T-helper 17 cell (primary cell): ENCODE measurements around the gene ZAP70. TPM values are rescaled to one million over a fixed set of nuclear protein-coding genes. Genes with fewer than 3 reads are reported as not detected.
"Not testable (repeated sequence)": the region's sequence is repeated elsewhere in the genome, so short reads cannot be mapped to it uniquely, and the experiment has no call there.

ENCODE experiments used
- ATAC-seq: fragments of 150-1000 bp; cut with Tn5 transposase; 2 replicates; pipeline ENCODE4 v1.10.0; 2021; ENCODE audit warnings: mild to moderate bottlenecking, moderate library complexity
- DNase-seq, 3 donors: peaks; one replicate each; pipeline versions ENCODE4 v3.0.0 to v3.0.0-alpha.2; 2020 to 2021
- H3K9me3 ChIP-seq: one replicate; pipeline ENCODE4 v1.7.0; 2013; ENCODE audit warnings: low read length, mild to moderate bottlenecking; ENCODE audit not compliant: control insufficient read depth, poor library complexity, severe bottlenecking
- H3K27ac Mint-ChIP-seq: one replicate; pipeline ENCODE4 v1.8.0; 2022; ENCODE audit warnings: mild to moderate bottlenecking, moderate library complexity, mixed read lengths
- H3K27me3 Mint-ChIP-seq: one replicate; pipeline ENCODE4 v1.8.0; 2022; ENCODE audit warnings: mixed read lengths
- H3K36me3 Mint-ChIP-seq: one replicate; pipeline ENCODE4 v1.8.0; 2022; ENCODE audit warnings: low read depth, mixed read lengths
- H3K4me1 Mint-ChIP-seq: one replicate; pipeline ENCODE4 v1.8.0; 2022; ENCODE audit warnings: mild to moderate bottlenecking, mixed read lengths
- H3K4me3 Mint-ChIP-seq: one replicate; pipeline ENCODE4 v1.8.0; 2022; ENCODE audit warnings: mild to moderate bottlenecking, moderate library complexity, mixed read lengths
- total RNA-seq, 4 donors: library from RNA in 2 of 4; stranded (reverse) in 2 of 4; gene quantifications; one replicate each; pipeline ENCODE4 v1.2.3 and lab custom pipeline; 2022 to 2026

ZAP70 gene
- total RNA-seq, 2 donors from 2014 or later, result 406 to 439 TPM

DNA sequence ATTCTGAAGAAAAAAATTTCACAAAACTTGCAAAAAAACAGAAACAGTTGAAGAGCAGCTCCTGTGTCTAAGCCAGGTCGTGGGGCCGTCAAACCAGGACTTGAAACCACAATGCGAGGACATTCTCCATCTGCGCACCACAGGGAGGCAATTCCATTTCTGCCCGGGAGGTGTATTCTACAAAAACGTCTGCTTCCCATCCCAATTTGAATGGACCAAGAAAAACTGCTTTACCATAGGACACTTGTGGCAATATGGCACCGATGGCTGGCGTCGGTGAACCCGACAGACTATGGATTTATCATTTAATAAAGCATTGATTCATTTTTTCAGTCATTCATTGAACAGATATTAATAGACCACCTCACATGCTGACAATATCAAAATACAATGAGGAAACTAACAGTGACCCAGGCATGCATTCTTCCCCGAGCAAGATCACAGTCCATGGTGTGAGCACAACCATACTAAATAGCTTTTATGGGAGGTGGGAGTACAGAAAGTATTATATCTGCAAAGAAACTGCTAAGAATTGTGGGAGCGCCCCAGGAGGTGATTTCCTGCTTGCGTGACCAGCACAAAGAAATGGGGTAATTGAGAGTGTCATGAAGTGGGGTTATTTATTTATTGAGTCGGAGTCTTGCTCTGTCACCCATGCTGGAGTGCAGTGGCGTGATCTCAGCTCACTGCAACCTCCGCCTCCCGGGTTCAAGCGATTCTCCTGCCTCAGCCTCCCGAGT lies 10.5 kb upstream of the ZAP70 start:
- no peaks in the 10 kb centered on the region for H3K9me3 ChIP-seq
- H3K4me3 Mint-ChIP-seq, result no peak overlapping the region
- no peak overlapping the region for H3K27ac Mint-ChIP-seq
- no peaks in the 10 kb centered on the region for H3K36me3 Mint-ChIP-seq
- no peaks in the 10 kb centered on the region for H3K27me3 Mint-ChIP-seq
- DNase-seq (no peak), ATAC-seq (no peak)
- H3K4me1 Mint-ChIP-seq, result peaks cover 13% of the 10 kb centered on the region

GRCh38 chr2:97703741-97704140 lies 9.6 kb upstream of the ZAP70 start:
- no peak overlapping the region for H3K4me3 Mint-ChIP-seq
- H3K4me1 Mint-ChIP-seq, result peaks cover 13% of the 10 kb centered on the region
- H3K27me3 Mint-ChIP-seq, result no peaks in the 10 kb centered on the region
- no peaks in the 10 kb centered on the region for H3K9me3 ChIP-seq
- H3K36me3 Mint-ChIP-seq, result no peaks in the 10 kb centered on the region
- H3K27ac Mint-ChIP-seq, result no peak overlapping the region
- DNase-seq (no peak), ATAC-seq (no peak)

DNA sequence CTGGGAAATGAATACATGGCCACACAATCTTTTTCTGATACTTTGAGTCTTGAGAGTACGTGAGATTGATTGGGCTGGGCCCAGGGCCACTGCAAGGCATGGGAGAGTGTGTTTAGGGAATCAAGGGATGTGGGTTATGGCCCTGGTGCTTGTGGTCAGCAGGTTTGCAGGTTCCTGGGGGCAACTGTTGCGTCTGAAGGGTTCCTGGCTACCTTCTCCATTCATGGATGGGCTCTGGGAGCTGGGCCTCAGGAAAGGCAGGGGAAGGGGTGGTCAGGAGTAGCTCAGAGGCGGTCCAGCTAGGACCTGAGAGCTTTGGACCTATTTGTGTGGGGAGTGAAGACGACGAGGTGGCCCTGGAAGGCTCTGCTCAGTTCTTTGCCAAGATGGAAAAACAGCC lies 8.4 kb upstream of the ZAP70 start:
- no peak overlapping the region for H3K27ac Mint-ChIP-seq
- no peak for ATAC-seq
- no peak for DNase-seq
- H3K36me3 Mint-ChIP-seq, result no peaks in the 10 kb centered on the region
- H3K27me3 Mint-ChIP-seq, result no peaks in the 10 kb centered on the region
- peaks cover 11% of the 10 kb centered on the region for H3K4me1 Mint-ChIP-seq
- no peaks in the 10 kb centered on the region for H3K9me3 ChIP-seq
- no peak overlapping the region for H3K4me3 Mint-ChIP-seq

GRCh38 chr2:97706112-97706511 lies 7.3 kb upstream of the ZAP70 start:
- H3K36me3 Mint-ChIP-seq, result no peaks in the 10 kb centered on the region
- no peaks in the 10 kb centered on the region for H3K9me3 ChIP-seq
- ATAC-seq, result no peak
- DNase-seq, result no peak
- H3K4me3 Mint-ChIP-seq, result no peak overlapping the region
- H3K27ac Mint-ChIP-seq, result no peak overlapping the region
- H3K4me1 Mint-ChIP-seq, result peaks cover 14% of the 10 kb centered on the region
- H3K27me3 Mint-ChIP-seq, result no peaks in the 10 kb centered on the region

DNA sequence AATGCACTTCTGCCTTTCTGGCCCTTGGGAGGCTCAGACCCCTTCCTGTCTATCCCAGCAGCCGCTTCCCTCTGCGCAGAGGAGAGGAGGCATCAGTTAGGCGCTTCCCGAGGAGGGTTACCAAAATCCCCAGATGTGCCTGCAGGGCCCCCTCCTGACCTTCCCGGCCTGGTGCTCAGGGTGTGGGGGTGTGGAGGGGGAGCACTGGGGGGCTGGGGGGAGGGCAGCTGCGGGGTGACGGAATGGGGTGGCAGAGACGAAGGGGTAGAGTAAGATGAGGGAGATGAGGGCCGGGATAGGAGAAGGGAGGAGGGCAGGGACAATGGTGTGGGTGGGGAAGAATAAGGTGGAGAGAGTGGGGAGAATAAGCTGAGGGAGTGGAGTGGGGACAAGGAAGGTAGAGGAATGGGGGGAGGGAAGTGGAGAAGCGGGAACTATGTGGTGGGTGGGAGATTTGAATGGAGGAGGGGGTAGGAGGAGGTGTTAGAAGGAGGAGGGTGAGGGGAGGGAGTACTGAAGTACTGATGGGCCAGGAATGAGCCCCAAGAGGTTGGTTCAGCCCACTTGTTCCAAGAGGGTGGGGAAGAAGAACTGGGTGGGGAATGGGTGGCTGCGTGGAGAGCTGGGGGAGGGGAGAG lies 6.5 kb upstream of the ZAP70 start:
- Mint-ChIP-seq H3K27ac (no peak overlapping the region), H3K27me3 (no peaks in the 10 kb centered on the region), H3K4me1 (peaks cover 20% of the 10 kb centered on the region), H3K36me3 (no peaks in the 10 kb centered on the region), H3K4me3 (no peak overlapping the region)
- no peaks in the 10 kb centered on the region for H3K9me3 ChIP-seq
- ATAC-seq (no peak), DNase-seq (no peak)

DNA sequence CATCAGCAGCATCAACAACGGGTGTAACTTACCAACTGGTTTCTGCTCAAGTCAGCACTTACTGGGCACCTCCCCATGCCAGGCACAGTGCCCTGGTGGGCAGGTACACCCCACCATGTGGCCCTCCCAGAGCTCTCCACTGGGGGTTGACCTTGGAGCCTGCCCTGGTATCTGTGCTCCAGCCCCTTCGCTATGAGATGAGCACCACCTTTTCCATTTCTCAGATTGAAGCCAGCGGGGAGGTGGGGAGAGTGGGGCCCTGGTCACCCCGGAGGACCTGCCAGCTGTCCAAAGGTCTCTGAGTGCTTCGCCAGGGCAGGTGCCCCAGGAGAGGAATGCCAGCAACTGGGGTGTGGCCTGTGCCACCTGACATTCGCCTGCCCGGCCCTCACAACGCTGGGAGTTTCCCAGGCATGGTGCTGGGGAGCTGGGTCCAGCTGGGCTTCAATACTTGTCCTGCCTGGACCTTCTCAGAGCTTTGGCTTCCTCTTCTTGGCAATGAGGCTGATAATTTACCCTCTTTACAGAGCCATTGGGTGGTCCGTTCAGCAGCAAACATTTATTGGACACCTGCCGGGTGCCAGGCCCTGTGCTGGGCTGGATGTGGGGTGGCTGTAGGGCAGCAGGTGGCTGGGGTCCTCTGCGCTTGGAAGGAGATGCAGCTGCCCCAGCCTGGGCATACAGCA lies 5.9 kb upstream of the ZAP70 start:
- Mint-ChIP-seq H3K27me3 (no peaks in the 10 kb centered on the region), H3K27ac (no peak overlapping the region), H3K4me1 (peaks cover 26% of the 10 kb centered on the region), H3K4me3 (no peak overlapping the region), H3K36me3 (no peaks in the 10 kb centered on the region)
- no peaks in the 10 kb centered on the region for H3K9me3 ChIP-seq
- DNase-seq (no peak), ATAC-seq (no peak)

DNA sequence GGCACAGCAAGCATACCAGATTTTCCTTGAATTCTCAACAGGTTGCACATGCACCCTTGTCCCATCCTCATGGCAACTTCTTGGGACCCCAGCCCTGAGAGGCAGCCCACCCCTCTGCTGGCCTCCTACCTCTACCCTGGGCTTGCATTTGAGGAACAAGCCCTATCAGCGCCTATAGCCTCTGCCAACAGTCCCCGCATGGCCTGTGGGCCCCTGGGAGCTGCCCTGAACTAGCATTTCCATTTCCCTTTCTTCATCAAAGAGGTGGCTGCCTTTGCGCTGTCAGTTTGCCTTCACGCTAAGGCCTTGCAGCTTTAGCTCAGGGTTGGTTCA lies 5.4 kb upstream of the ZAP70 start:
- Mint-ChIP-seq H3K27me3 (no peaks in the 10 kb centered on the region), H3K27ac (no peak overlapping the region), H3K4me1 (peaks cover 27% of the 10 kb centered on the region), H3K4me3 (no peak overlapping the region), H3K36me3 (no peaks in the 10 kb centered on the region)
- ATAC-seq (no peak), DNase-seq (no peak)
- H3K9me3 ChIP-seq, result no peaks in the 10 kb centered on the region

GRCh38 chr2:97708608-97709007 lies 4.8 kb upstream of the ZAP70 start:
- Mint-ChIP-seq H3K4me1 (peaks cover 32% of the 10 kb centered on the region), H3K27ac (no peak overlapping the region), H3K36me3 (no peaks in the 10 kb centered on the region), H3K4me3 (no peak overlapping the region), H3K27me3 (no peaks in the 10 kb centered on the region)
- no peaks in the 10 kb centered on the region for H3K9me3 ChIP-seq
- ATAC-seq (no peak), DNase-seq (no peak)

GRCh38 chr2:97711394-97711711 lies 2.0 kb upstream of the ZAP70 start:
- Mint-ChIP-seq H3K27ac (peak overlapping the region; percentile 100), H3K4me1 (peaks cover 53% of the 10 kb centered on the region), H3K4me3 (peak overlapping the region; percentile 49)

DNA sequence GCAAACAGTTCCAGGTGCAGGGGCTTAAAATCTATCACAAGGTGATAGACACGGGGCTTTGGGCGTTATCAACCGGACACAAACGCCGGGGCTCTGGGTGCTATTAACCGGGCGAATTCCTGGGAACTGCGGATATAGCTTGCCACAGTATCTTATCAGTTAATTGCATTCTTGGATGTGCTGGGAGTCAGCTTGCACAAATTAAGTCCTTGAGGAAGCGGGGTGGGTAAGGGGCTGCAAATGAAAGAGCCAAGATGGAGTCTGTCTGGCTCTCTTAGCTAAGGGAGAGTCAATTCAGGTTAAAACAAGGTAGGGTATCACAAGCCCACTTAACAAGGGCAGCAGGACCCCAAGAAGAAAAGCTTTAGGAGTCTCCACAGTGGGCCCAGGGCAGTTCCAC lies 1.2 kb upstream of the ZAP70 start:
- Mint-ChIP-seq H3K4me1 (peaks cover 62% of the 10 kb centered on the region), H3K27ac (peak overlapping the region; percentile 100), H3K36me3 (peaks cover 18% of the 10 kb centered on the region), H3K4me3 (peak overlapping the region; percentile 97)
- not testable (repeated sequence) for H3K9me3 ChIP-seq, H3K27me3 Mint-ChIP-seq, ATAC-seq, DNase-seq

More at GRCh38 chr2:97711394-97711711, 2.0 kb upstream of the ZAP70 start:
- no peaks in the 10 kb centered on the region for H3K27me3 Mint-ChIP-seq
- ATAC-seq (no peak), DNase-seq (no peak)
- no peaks in the 10 kb centered on the region for H3K9me3 ChIP-seq
- peaks cover 12% of the 10 kb centered on the region for H3K36me3 Mint-ChIP-seq

GRCh38 chr2:97712693-97713295 lies 582 bp upstream of the ZAP70 start:
- Mint-ChIP-seq H3K36me3 (peaks cover 18% of the 10 kb centered on the region), H3K27ac (peak overlapping the region; percentile 100), H3K4me3 (peak overlapping the region; percentile 97), H3K4me1 (peaks cover 67% of the 10 kb centered on the region), H3K27me3 (no peaks in the 10 kb centered on the region)
- DNase-seq (peak in 2 of 3 donors; percentile 38 to 62), ATAC-seq (peak; percentile 32)
- H3K9me3 ChIP-seq, result no peaks in the 10 kb centered on the region

DNA sequence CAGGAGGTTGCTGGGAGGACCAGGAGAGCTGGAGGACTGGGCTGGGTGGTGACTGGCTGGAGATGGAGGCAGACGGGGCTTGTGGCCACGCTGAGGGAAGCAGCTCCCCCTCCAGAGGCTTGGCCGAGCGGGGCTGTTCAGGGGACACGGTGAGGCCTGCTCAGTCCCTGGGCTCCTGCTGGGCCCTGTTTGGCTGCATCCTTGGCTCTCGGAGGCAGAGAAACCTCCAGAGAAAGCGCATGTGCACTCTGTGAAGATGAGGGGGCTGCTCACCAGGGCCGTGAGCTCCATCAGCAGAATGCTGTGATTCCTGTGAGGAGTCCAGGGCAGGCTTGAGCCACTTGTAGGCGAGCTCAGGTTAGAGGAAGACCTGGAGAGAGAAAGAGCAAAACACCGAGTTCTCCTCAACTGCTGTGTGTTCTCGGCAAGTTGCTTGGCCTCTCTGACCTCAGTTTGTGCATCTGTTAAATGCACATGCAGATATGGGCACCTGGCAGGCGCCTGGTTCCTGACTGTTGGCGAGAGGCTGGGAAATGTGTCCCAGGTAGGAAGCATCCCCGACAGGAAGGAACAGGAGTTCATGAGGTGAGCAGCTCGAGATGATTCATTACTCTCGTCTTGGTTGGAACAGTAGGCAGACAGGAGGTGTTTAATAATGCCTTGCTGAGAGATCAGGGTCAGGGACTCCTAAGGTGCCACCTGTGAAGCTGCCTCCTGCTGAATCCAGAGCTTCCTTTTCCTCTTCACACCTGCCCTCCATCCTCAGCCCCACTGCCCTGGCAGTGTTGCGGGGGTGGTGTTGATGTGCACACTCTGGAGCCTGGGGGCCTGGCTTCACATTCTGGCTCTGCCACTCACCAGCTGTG lies 941 bp downstream of the ZAP70 start:
- ATAC-seq (no peak), DNase-seq (no peak)
- Mint-ChIP-seq H3K4me3 (peak overlapping the region; percentile 97), H3K27me3 (no peaks in the 10 kb centered on the region), H3K27ac (peak overlapping the region; percentile 100), H3K4me1 (peaks cover 82% of the 10 kb centered on the region), H3K36me3 (peaks cover 21% of the 10 kb centered on the region)
- no peaks in the 10 kb centered on the region for H3K9me3 ChIP-seq
